Smooth muscle cell of bladder (primary cell): Measurements from ENCODE around the gene KRTAP11-1. TPM values are rescaled to one million over a fixed set of nuclear protein-coding genes. Genes with fewer than 3 reads are reported as not detected.

Experiments used
- total RNA-seq: library from RNA; depleted of rRNA; stranded (reverse); fragments of >200 nt; gene quantifications from 2 replicates; pipeline ENCODE4 v1.2.3, GENCODE V29; 2014

The KRTAP11-1 gene
- not detected in 2 replicates for total RNA-seq

DNA sequence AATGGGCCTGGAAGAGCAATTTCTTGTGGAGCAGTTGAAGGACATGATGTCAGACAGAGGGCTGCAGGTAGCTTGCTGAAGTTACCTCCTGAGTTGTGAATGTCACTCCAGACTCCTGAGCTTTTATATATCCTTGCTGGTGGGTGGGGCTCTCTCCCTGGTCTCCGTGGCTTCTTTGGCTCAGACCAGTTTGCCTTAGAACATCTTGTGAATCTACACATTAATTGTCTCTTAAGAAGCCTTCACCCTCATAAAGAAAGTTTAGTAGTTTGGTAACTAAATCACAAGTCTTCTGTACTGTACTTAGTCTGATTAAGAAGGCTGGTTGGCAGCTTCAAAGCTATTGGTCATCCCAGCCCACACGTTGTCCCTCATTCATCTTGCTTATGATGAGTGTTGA lies at the start of gene KRTAP11-1:
Gene KRTAP11-1, minus strand, starts transcription at position 101 of the 400 bp plus-strand sequence. Its CDS starts 56 bp downstream, at position 45.

Other genes with a start within 250 kb of the KRTAP11-1 start
- not detected in 2 replicates for gene KRTAP20-2, start 246.4 kb downstream of the KRTAP11-1 start, total RNA-seq
- gene KRTAP20-3, start 238.7 kb downstream of the KRTAP11-1 start, total RNA-seq = not detected in 2 replicates
- not detected in 2 replicates for gene KRTAP21-3, start 162.8 kb downstream of the KRTAP11-1 start, total RNA-seq
- gene KRTAP21-2, start 134.3 kb downstream of the KRTAP11-1 start, total RNA-seq = not detected in 2 replicates
- not detected in 2 replicates for gene KRTAP21-1, start 126.2 kb downstream of the KRTAP11-1 start, total RNA-seq
- gene KRTAP8-1, start 68.3 kb downstream of the KRTAP11-1 start, total RNA-seq = not detected in 2 replicates
- gene KRTAP7-1, start 51.8 kb downstream of the KRTAP11-1 start, total RNA-seq = not detected in 2 replicates
- gene KRTAP19-8, start 156.9 kb upstream of the KRTAP11-1 start, total RNA-seq = not detected in 2 replicates